Measurements from ENCODE around the gene WDR38. TPM values are rescaled to one million over a fixed set of nuclear protein-coding genes. Genes with fewer than 3 reads are reported as not detected.

The WDR38 gene
- total RNA-seq, 1 experiment from 2014 or later = not detected

- no peak for DNase-seq (ENCODE audit: low spot score)
These were observed 5.2 kb downstream of the WDR38 start for GRCh38 chr9:124858330-124859046.

GRCh38 chr9:124859803-124860581, 6.7 kb downstream of the WDR38 start:
- DNase-seq (ENCODE audit: low spot score) = no peak

GRCh38 chr9:124860582-124861341, 7.5 kb downstream of the WDR38 start:
- no peak for DNase-seq (ENCODE audit: low spot score)

GRCh38 chr9:124861342-124862229, 8.3 kb downstream of the WDR38 start, which contains the start of the genes ARPC5L and RPL35:
Gene ARPC5L, plus strand, starts transcription at chr9:124862130. Its CDS starts 7,161 bp downstream, at chr9:124869291.
Gene RPL35, minus strand, starts transcription at chr9:124861957. Its CDS starts 45 bp downstream, at chr9:124861912.
- peak; percentile 96 for DNase-seq (ENCODE audit: low spot score)

GRCh38 chr9:124863371-124863871, 10.2 kb downstream of the WDR38 start:
- peak; percentile 40 for DNase-seq (ENCODE audit: low spot score)

- DNase-seq (ENCODE audit: low spot score) = peak; percentile 93
These were observed 15.5 kb downstream of the WDR38 start for GRCh38 chr9:124868511-124869465.

GRCh38 chr9:124869466-124869985, 16.3 kb downstream of the WDR38 start:
- peak; percentile 26 for DNase-seq (ENCODE audit: low spot score)

- DNase-seq (ENCODE audit: low spot score) = peak; percentile 59
These were observed 16.8 kb downstream of the WDR38 start for GRCh38 chr9:124869986-124870560.

- DNase-seq (ENCODE audit: low spot score) = no peak
These were observed 17.5 kb downstream of the WDR38 start for GRCh38 chr9:124870723-124871122.

- DNase-seq (ENCODE audit: low spot score) = no peak
These were observed 17.9 kb downstream of the WDR38 start for GRCh38 chr9:124871156-124871561.

- no peak for DNase-seq (ENCODE audit: low spot score)
These were observed 20.4 kb downstream of the WDR38 start for GRCh38 chr9:124873664-124874063.

GRCh38 chr9:124875501-124875900, 22.2 kb downstream of the WDR38 start:
- no peak for DNase-seq (ENCODE audit: low spot score)

- no peak for DNase-seq (ENCODE audit: low spot score)
These were observed 23.9 kb downstream of the WDR38 start for GRCh38 chr9:124877021-124877782.

- DNase-seq (ENCODE audit: low spot score) = no peak
These were observed 24.8 kb downstream of the WDR38 start for GRCh38 chr9:124878021-124878420.

- no peak for DNase-seq (ENCODE audit: low spot score)
These were observed 25.3 kb downstream of the WDR38 start for GRCh38 chr9:124878518-124878917.

- no peak for DNase-seq (ENCODE audit: low spot score)
These were observed 26.0 kb downstream of the WDR38 start for GRCh38 chr9:124879226-124879625.

- DNase-seq (ENCODE audit: low spot score) = no peak
These were observed 27.2 kb downstream of the WDR38 start for GRCh38 chr9:124880501-124880900.

GRCh38 chr9:124881138-124881743, 28.0 kb downstream of the WDR38 start:
- no peak for DNase-seq (ENCODE audit: low spot score)
